Measurements from ENCODE around the gene PDCD1. TPM values are rescaled to one million over a fixed set of nuclear protein-coding genes. Genes with fewer than 3 reads are reported as not detected.

PDCD1 gene
- total RNA-seq, 2 experiments from 2014 or later = 9.5 to 11.4 TPM

- DNase-seq (peak in 6 of 14 experiments; percentile 43 to 83 (median 58)), ATAC-seq (ENCODE audit: poor library complexity) (peak; percentile 75)
- peak overlapping the region; percentile 4 for H3K4me3 ChIP-seq (ENCODE audit: low read length)
- CTCF ChIA-PET = interaction anchor here (1.0 to 1.9 kb wide), 5 partner anchors 8 to 24 kb away, joined by 3 to 9 read pairs (median 4); partner anchors contain the start of gene PDCD1
- Mint-ChIP-seq H3K9me3 (no peaks in the 10 kb centered on the region), H3K27ac (peak overlapping the region; percentile 2), H3K27me3 (peaks cover 23% of the 10 kb centered on the region), H3K36me3 (ENCODE audit: low read depth) (no peaks in the 10 kb centered on the region), H3K4me1 (ENCODE audit: low read depth) (peaks cover 59% of the 10 kb centered on the region), H3K4me3 (peak overlapping the region; percentile 7)
- intact Hi-C loops (cut with DNase I, micrococcal nuclease) = loop anchor here in 1 of 2 experiments (5.0 to 10.0 kb wide), 2 partner anchors 36 to 53 kb away; no protein-coding TSS in a partner anchor
- TF ChIP-seq CTCF (IDR thresholded peaks at IDR 0.05) = no peak
- peaks cover 93% of the 10 kb centered on the region for H3K4me1 ChIP-seq (ENCODE audit: insufficient read depth, low read length)
- H3K27me3 ChIP-seq (ENCODE audit: control insufficient read depth in 1 of 2, insufficient read depth in 2 of 2, low read length in 2 of 2) = peaks cover 0 to 6% of the 10 kb centered on the region in 2 experiments
- H3K9me3 ChIP-seq (ENCODE audit: control insufficient read depth in 1 of 2, insufficient read depth in 1 of 2, low read length in 2 of 2) = no peaks in the 10 kb centered on the region
- POLR2A ChIA-PET = interaction anchor here (1.0 to 2.2 kb wide), 6 partner anchors 8 to 552 kb away, joined by 4 to 9 read pairs (median 6); partner anchors contain the start of genes D2HGDH, HDLBP, ING5 and SEPTIN2
- peak overlapping the region in 1 of 2 donors; percentile 40 for H3K27ac ChIP-seq (ENCODE audit: low read depth in 1 of 2, low read length in 2 of 2)
- H3K36me3 ChIP-seq (ENCODE audit: insufficient read depth, low read length) = no peaks in the 10 kb centered on the region
These were observed 9.2 kb upstream of the PDCD1 start for GRCh38 chr2:241867776-241868420.

- no peak for ATAC-seq (ENCODE audit: poor library complexity)
- Histone ChIP-seq H3K4me1 (ENCODE audit: insufficient read depth, low read length) (peaks cover 97% of the 10 kb centered on the region), H3K4me3 (ENCODE audit: low read length) (no peak overlapping the region), H3K27me3 (ENCODE audit: control insufficient read depth in 1 of 2, insufficient read depth in 2 of 2, low read length in 2 of 2) (peaks cover 0 to 6% of the 10 kb centered on the region in 2 experiments), H3K36me3 (ENCODE audit: insufficient read depth, low read length) (no peaks in the 10 kb centered on the region), H3K27ac (ENCODE audit: low read depth in 1 of 2, low read length in 2 of 2) (no peak overlapping the region), H3K9me3 (ENCODE audit: control insufficient read depth in 1 of 2, insufficient read depth in 1 of 2, low read length in 2 of 2) (no peaks in the 10 kb centered on the region)
- Mint-ChIP-seq H3K4me1 (ENCODE audit: low read depth) (peaks cover 62% of the 10 kb centered on the region), H3K27me3 (peaks cover 30% of the 10 kb centered on the region), H3K36me3 (ENCODE audit: low read depth) (no peaks in the 10 kb centered on the region), H3K27ac (no peak overlapping the region), H3K4me3 (no peak overlapping the region), H3K9me3 (no peaks in the 10 kb centered on the region)
- intact Hi-C loops (cut with DNase I, micrococcal nuclease) = loop anchor here in 1 of 2 experiments (5.0 to 10.0 kb wide), 2 partner anchors 35 to 52 kb away; no protein-coding TSS in a partner anchor
- no peak for TF ChIP-seq CTCF (IDR thresholded peaks at IDR 0.05)
- ChIA-PET CTCF (interaction anchor here (1.0 kb wide), 1 partner anchor 7 kb away, joined by 3 read pairs; no protein-coding TSS in a partner anchor), POLR2A (interaction anchor here (0.9 to 2.2 kb wide), 2 partner anchors 7 to 133 kb away, joined by 3 to 9 read pairs; partner anchors contain the start of gene D2HGDH)
- no peak for DNase-seq
These were observed 8.3 kb upstream of the PDCD1 start for GRCh38 chr2:241866790-241867645.
